Breast epithelium (tissue), 4 donors: Measurements from ENCODE around the gene THOC3. TPM values are rescaled to one million over a fixed set of nuclear protein-coding genes. Genes with fewer than 3 reads are reported as not detected.
"Not testable (repeated sequence)": the region's sequence is repeated elsewhere in the genome, so short reads cannot be mapped to it uniquely, and the experiment has no call there.

Source experiments
- DNase-seq, 2 donors: peaks; one replicate each; pipeline ENCODE4 v3.0.0-alpha.2; 2019; ENCODE audit warnings: low spot score in 2 of 2
- H3K27ac ChIP-seq, 2 donors: fragments of 200-600 bp; sonication (generic) in 1 of 2; one replicate each; pipeline ENCODE4 v1.5.1; 2016 to 2019; ENCODE audit warnings: mild to moderate bottlenecking in 1 of 2
- H3K27me3 ChIP-seq, 2 donors: fragments of 200-600 bp; sonication (generic) in 1 of 2; one replicate each; pipeline versions ENCODE4 v1.5.1 to v1.6.0; 2017 to 2019; ENCODE audit warnings: control low read depth in 1 of 2, mild to moderate bottlenecking in 1 of 2
- H3K36me3 ChIP-seq: fragments of 200-600 bp; one replicate; pipeline ENCODE4 v1.5.1; 2019
- H3K4me1 ChIP-seq, 2 donors: fragments of 200-600 bp; sonication (generic); one replicate each; pipeline ENCODE4 v1.5.1; 2016 to 2019; ENCODE audit warnings: control low read depth in 1 of 2
- H3K4me3 ChIP-seq, 3 donors: fragments of 200-600 bp; sonication (generic); 1 replicate in 2 of 3; 2 replicates in 1 of 3; pipeline ENCODE4 v1.5.1; 2016 to 2019; ENCODE audit warnings: mild to moderate bottlenecking in 3 of 3, moderate library complexity in 2 of 3
- H3K9me3 ChIP-seq, 2 donors: fragments of 200-600 bp; sonication (generic) in 1 of 2; one replicate each; pipeline ENCODE4 v1.5.1; 2016 to 2019; ENCODE audit warnings: control low read depth in 1 of 2
- intact Hi-C: fragments of 100-400 bp; cut with DNase I; formaldehyde crosslinking; loops from one replicate; pipeline ENCODE4 v1.15.1; 2023; ENCODE audit warnings: low total_unique reads
- total RNA-seq, 3 donors: library from RNA; depleted of rRNA; stranded (reverse); fragments of >200 nt; gene quantifications; one replicate each; pipeline ENCODE4 v1.1.0, GENCODE V29; 2016

Gene THOC3
- total RNA-seq, 3 donors from 2014 or later = 20.5 to 48.9 (median 42.3) TPM

- H3K4me3 ChIP-seq, H3K27me3 ChIP-seq, intact Hi-C loops, DNase-seq, H3K36me3 ChIP-seq, H3K27ac ChIP-seq, H3K9me3 ChIP-seq, H3K4me1 ChIP-seq: not testable (repeated sequence)
These were observed 5.8 kb downstream of the THOC3 start for GRCh38 chr5:175962329-175962728.

DNA sequence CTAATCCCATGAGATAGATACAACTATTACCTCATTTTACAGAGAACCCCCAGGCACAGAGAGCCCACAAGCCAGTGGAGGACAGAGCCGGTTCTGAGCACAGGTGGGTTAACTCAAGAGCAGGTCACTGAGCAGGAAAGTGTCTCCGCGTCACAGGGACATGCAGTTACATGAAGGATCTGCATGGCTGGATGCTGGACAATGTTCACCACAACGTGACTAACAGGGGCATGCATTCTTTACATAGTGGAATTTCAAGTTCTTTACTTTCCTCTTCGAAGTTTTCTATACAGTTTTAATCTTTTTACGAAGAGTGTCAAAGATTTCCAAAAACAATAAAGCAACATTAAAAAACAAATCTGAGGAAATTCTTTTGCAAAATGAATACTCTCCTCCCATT, 7.9 kb downstream of the THOC3 start:
- H3K27ac ChIP-seq, H3K9me3 ChIP-seq, intact Hi-C loops, H3K4me3 ChIP-seq, H3K27me3 ChIP-seq, DNase-seq, H3K36me3 ChIP-seq, H3K4me1 ChIP-seq: not testable (repeated sequence)

DNA sequence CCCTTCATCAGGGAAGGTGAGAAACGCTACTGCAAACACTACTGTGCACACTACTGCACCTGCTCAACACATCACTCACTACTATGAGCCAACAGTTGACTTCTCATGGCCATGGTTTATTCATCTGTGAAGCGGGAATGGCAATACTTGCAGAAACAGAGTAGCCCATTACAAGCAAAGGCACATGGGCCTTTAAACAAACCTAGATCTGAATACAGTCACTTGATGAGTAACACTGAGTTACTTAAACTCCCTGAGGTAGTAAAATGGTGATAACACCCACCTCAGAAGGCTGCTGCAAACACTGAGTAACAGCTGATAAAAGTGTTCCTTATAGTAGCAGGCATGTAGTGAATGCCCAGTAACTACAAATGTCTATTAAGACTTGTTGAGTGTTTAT, 9.6 kb downstream of the THOC3 start:
- H3K4me3 ChIP-seq, H3K9me3 ChIP-seq, DNase-seq, H3K36me3 ChIP-seq, intact Hi-C loops, H3K27me3 ChIP-seq, H3K27ac ChIP-seq, H3K4me1 ChIP-seq: not testable (repeated sequence)

DNA sequence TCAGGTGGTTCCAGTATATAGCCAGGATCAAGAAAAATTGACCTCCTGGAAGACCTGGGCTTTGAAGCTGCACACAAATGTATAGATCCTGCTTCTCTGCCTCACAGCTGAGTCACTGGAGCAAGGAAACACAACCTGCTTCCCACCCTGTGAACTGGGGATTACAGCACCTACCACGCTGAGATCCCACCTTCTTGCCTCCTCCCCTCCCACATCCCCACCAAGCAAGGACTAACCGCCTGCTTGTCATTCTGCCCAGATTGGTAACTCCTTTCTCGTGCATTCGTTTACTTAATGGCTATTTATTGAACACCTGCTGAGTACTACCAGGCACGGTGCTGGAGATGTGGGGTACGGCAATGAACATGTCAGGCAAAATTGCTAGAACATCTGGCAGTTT, 14.0 kb downstream of the THOC3 start:
- DNase-seq, intact Hi-C loops, H3K27ac ChIP-seq, H3K4me1 ChIP-seq, H3K27me3 ChIP-seq, H3K9me3 ChIP-seq, H3K4me3 ChIP-seq, H3K36me3 ChIP-seq: not testable (repeated sequence)

DNA sequence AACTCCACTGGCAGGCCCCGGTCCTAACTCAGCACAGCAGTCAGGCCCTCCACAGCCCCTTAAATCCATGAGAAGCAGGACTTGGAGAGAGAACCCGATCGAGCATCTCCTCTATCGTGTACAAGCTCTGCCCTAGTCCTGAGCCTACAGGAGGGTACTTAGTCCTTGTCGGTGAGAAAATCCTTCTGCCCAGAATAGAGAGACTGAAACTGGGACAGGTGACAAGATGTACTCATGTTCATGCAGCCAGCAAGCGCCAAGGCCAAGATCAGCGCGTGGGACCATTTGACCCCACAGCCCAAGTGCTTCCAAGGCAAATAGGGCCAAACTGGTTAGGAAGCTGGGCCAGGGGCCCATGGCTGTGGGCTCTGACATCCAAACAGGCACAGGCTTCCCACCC, 15.3 kb downstream of the THOC3 start:
- H3K9me3 ChIP-seq, H3K4me3 ChIP-seq, intact Hi-C loops, H3K27me3 ChIP-seq, H3K4me1 ChIP-seq, H3K27ac ChIP-seq, DNase-seq, H3K36me3 ChIP-seq: not testable (repeated sequence)

DNA sequence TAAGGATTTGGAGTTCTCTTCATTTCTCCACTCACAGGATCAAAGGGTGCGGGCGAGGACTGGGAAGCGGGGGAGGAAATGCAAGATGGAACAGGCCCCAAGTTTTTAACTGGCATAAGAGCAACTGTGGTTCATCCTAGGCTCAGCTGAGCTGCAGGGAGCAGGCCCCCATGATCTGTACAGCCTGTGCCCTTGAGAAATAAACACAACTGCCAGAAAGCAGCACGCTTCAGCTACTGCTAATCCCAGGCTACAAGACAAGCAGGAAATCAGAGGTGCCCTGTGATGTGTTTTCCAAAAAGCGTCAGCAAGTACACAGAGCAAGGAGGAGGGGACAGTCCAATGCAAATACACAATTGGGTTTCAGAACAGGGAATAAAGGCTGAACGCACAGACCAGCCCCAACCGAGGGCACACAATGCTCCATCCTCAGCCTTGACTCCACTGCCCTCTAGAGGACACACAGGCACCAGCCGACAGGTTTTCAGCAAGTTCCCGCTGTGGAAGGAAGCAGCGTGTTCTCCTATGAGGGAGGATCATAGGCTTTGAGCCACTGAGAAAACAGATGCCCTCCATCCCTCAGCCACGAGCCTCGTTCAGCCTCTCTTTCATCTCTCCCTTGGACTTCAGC, 16.7 kb downstream of the THOC3 start:
- intact Hi-C loops, DNase-seq, H3K4me1 ChIP-seq, H3K36me3 ChIP-seq, H3K9me3 ChIP-seq, H3K27ac ChIP-seq, H3K27me3 ChIP-seq, H3K4me3 ChIP-seq: not testable (repeated sequence)

GRCh38 chr5:175948329-175949108, 19.6 kb downstream of the THOC3 start:
- H3K4me1 ChIP-seq, intact Hi-C loops, H3K27ac ChIP-seq, H3K4me3 ChIP-seq, H3K27me3 ChIP-seq, H3K9me3 ChIP-seq, DNase-seq, H3K36me3 ChIP-seq: not testable (repeated sequence)

- intact Hi-C loops, H3K9me3 ChIP-seq, H3K27me3 ChIP-seq, H3K4me1 ChIP-seq, H3K27ac ChIP-seq, H3K36me3 ChIP-seq, H3K4me3 ChIP-seq, DNase-seq: not testable (repeated sequence)
These were observed 24.9 kb downstream of the THOC3 start for GRCh38 chr5:175943253-175943652.

- intact Hi-C loops, H3K4me1 ChIP-seq, H3K27ac ChIP-seq, DNase-seq, H3K9me3 ChIP-seq, H3K27me3 ChIP-seq, H3K36me3 ChIP-seq, H3K4me3 ChIP-seq: not testable (repeated sequence)
These were observed 27.5 kb downstream of the THOC3 start for GRCh38 chr5:175940632-175941031.

DNA sequence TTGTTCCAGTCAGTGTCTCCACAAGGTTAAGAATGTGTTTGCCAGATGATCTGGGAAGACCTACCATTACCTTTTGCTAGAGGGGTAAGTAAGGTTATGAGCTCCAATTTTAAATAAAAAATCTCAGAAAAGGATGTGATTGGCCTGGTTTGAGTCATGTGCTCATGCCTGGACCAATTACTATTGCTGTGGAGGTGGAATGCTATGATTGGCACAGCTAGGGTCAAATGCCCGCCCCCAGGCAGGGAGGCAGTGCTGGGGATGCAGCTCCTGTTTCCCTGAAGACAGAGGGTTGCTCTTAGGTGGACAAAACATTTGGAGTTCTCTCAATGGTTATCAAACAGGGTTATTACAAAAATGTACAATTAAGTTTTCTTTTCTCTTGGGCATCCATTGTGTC, 29.6 kb downstream of the THOC3 start:
- H3K36me3 ChIP-seq, H3K27ac ChIP-seq, H3K27me3 ChIP-seq, intact Hi-C loops, DNase-seq, H3K9me3 ChIP-seq, H3K4me3 ChIP-seq, H3K4me1 ChIP-seq: not testable (repeated sequence)

DNA sequence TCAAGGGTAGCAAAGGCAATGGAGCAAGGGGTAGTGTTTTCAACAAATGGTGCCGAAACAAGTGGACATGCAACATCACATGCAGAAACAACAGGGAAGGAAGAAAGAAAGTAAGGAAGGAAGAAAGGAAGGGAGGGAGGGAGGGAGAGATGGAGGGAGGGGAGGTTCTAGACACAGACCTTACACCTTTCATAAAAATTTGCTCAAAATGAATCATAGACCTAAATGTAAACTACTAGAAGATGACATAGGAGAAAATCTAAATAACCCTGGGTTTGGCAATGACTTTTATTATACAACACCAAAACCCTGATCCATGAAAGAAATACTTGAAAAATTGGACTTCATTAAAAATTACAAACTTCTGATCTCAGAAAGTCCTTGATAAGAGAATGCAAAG, 39.4 kb downstream of the THOC3 start:
- H3K36me3 ChIP-seq, H3K27ac ChIP-seq, H3K4me1 ChIP-seq, DNase-seq, H3K27me3 ChIP-seq, H3K9me3 ChIP-seq, H3K4me3 ChIP-seq, intact Hi-C loops: not testable (repeated sequence)

GRCh38 chr5:175925106-175925505, 43.0 kb downstream of the THOC3 start:
- intact Hi-C loops, H3K27me3 ChIP-seq, H3K4me3 ChIP-seq, H3K36me3 ChIP-seq, H3K4me1 ChIP-seq, H3K27ac ChIP-seq, DNase-seq, H3K9me3 ChIP-seq: not testable (repeated sequence)
